ENCODE measurements around the gene MLH3.
"Not testable (repeated sequence)": the region's sequence is repeated elsewhere in the genome, so short reads cannot be mapped to it uniquely, and the experiment has no call there.

Gene MLH3

DNA sequence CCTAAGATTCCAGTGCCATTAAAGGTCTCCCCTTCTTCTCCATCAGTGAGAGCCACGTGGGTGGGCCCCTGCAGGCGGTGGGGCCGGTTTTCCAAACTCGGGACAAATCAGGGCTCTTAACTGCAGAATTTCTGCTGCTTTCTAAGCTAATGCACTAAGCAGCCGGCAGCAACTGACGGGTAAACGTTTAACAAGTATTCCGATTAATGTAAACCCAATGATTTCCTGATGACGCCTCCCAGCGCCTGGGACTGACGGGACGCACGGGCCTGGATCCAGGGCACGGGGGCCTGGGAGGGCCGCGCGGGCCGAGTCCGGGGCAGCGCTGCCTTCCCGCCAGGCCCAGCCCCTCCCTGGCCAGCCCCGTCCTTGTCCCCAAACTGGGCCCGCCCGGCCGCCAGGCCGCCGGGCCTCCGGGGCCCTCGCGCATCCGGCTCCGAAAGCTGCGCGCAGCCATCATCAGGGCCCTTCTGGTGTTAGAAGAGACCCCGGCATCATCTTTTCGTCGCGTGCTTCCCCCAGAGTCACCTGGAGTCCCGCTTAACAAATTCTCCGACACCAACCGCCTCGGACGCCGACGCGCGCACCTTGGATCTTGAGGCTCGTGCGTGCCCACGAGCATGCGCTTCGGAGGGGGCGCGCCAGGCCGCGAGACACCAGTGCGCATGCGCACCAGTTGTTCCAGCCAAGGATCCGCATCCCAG is at the start of gene MLH3:
MLH3 (minus strand) TSS at position 616 of the 704 bp plus-strand sequence. CDS start 1,812 bp downstream, outside the sequence.
- peak; percentile 62 for DNase-seq

DNA sequence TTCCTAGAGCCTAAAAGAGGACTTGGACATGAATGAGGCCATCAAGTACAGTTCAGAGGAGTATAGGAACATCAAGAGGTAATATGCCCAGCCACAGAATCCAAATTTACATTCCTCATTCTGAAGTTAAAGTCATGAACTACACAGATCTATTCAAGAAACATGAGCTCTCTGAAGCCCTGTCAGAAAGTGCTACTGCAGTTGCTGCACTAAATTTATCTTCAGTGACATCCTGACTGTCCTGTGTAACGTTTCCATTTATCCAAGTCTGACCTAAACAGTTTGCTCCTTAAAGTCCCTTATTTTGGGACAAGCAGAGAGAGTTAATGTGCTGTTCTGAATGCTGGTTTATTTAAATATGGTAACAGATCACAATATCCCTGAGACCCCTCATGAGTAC is 47.4 kb upstream of the MLH3 start:
- DNase-seq: no peak

GRCh38 chr14:75098212-75098611 is 46.9 kb upstream of the MLH3 start:
- no peak for DNase-seq

- DNase-seq: no peak
These were observed 45.7 kb upstream of the MLH3 start for GRCh38 chr14:75096959-75097358.

DNA sequence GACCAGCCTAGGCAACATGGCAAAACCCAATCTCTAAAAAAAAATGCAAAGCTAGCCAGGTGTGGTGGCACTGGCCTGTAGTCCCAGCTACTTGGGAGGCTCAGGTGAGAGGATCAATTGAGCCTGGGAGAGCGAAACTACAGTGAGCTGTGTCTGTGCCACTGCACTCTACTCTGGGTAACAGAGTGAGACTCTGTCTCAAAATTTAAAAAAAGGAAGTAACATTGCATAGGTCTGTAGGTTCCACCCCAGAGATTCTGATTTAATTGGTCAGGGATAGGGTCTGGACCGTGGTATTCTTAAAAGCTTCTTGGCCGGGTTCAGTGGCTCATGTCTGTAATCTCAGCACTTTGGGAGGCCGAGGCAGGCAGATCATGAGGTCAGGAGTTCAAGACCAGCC is 44.4 kb upstream of the MLH3 start:
- no peak for DNase-seq

DNA sequence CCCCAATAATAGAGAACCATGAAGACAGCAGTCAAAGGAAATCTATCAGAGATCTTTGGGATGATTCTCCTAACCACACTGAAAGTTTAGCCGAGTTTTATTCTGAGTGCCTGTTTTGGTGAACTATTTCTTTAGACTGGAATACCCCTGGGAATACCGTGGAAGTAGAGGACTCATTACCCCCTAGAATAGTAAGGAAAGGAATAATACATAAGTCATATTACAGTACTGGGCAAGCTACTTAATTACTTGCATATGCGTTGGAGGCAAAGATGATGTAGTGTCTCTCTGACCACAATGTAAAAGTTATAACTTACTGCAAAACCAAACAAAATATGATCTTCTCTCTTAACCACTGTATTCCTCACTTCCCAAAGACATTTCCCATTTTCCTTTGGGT is 43.6 kb upstream of the MLH3 start:
- DNase-seq: no peak

- DNase-seq: no peak
These were observed 41.4 kb upstream of the MLH3 start for GRCh38 chr14:75092698-75093097.

DNA sequence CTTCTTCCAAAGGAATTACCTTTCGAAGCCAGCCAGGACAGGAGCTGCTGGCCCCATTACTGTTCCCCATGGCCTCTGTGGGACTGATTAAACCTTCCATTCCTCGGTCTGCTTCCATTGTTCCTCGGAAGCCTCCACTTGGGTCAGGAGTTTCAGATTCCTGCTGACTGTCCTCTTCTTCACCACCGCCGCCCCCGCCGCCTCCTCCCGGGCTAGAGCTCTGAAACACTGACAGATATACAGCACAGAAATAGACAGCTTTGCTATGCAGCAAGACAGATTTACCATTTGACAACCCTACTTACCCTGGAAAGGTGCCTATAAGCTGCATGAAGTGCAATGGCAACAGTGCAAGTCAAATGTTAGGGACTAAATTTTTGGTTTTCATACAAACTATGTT is 40.0 kb upstream of the MLH3 start:
- no peak for DNase-seq

- DNase-seq: no peak
These were observed 39.1 kb upstream of the MLH3 start for GRCh38 chr14:75090353-75090752.

- peak; percentile 11 for DNase-seq
These were observed 37.5 kb upstream of the MLH3 start for GRCh38 chr14:75088566-75089373.

DNA sequence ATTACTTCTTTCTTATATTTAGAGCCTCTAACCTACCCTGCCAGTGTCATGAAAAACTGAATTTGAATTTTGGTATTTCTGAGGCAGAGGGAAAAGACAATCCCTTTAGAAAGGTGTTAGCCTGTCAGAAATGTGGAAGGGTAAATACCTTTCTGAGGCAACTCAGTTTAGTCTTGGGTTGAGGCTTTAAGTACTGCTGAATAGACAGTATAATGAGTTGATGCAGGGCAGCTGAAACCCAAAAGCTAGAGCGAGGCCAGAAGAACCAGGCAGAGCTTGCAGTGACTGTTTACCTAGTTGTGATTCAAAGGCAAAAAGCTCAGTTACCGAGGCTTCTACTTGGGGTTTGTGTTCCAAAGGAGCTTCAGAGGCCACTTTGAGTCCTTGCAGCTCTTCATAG is 36.9 kb upstream of the MLH3 start:
- DNase-seq: no peak

DNA sequence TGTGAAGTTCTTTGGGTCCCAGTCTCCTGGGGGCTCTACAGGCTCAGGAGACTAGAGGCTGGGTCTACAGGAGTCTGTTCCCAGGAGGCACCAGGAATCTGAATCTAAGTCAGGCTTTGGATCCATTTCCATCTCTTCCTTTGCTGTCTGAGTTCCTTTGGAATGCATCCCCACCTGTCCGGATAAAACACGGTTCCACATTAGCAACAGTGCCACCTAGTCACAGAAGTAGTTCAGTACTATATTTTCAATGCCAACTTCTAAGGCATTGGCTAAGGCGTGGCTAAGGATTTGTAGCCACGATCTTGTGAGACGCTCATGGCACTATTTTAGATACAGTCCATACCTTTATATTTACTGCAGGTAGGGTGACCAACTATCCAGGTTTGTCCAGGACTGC is 33.2 kb upstream of the MLH3 start:
- DNase-seq: peak; percentile 14

GRCh38 chr14:75083271-75083670 is 32.0 kb upstream of the MLH3 start:
- no peak for DNase-seq

- no peak for DNase-seq
These were observed 30.5 kb upstream of the MLH3 start for GRCh38 chr14:75081660-75082229.

- no peak for DNase-seq
These were observed 28.3 kb upstream of the MLH3 start for GRCh38 chr14:75079521-75079920.

- DNase-seq: no peak
These were observed 26.5 kb upstream of the MLH3 start for GRCh38 chr14:75077794-75078193.

DNA sequence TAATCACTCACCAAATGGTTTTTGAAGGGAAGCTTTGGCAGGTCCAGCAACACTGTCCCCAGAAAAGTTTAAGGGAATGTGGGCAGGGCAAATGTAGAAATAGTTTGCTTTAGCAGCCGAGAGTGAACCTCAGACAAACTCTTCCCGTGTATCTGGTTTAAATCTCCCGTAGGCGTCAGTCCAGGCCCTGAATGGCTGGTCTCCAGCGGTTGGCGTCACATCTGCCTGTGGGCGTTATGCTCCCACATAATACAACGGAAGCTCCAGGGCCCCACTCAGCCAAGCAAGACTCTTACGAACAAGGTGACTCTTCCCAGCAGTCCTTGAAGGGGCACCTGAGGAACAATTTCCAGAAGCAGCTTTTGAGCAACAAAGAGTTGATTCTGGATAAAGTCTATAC is 19.1 kb upstream of the MLH3 start:
- DNase-seq: no peak

GRCh38 chr14:75069811-75070145 is 18.5 kb upstream of the MLH3 start:
- no peak for DNase-seq

- peak; percentile 41 for DNase-seq
These were observed 18.0 kb upstream of the MLH3 start, which contains the start of gene ZC2HC1C for GRCh38 chr14:75069121-75069810. TSS of gene ZC2HC1C (plus strand) at chr14:75069641. CDS start at chr14:75070574, 933 bp downstream.

DNA sequence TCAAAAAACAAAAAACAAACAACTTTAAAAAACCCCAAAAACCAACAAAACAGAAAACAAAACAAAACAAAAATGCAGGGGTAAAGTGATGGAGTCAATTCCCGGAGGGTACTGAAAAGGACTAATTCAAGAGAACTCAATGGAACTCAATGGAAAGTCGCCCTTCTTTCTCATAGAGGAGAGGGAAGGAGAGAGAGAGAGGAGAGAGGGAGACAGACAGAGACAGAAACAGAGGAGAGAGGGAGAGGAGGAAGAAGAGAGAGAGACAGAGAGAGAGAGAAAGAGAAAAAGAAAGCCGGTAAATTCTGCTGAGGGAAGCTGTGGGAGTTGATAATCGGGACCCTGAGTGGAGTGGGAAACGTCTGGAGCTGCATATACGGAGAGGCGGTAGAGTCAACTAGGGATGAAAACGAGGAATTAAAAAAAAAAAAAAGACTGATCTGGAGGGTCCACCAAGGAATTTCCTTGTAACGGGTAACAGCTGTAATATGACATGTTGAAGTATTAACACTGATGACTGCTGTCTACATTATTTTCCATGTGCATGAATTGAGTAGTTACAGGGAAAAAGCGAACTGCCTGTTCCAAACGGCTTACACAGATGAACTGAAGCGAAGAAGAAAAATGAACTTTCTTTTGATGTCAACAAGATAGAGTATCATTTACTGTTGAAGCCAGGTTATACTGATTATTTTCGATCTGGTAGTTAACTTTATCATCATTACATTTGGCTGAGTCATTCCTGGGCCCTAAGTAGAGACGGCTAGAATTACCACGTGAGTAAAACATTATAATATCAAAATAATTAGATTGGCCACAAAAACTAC is 17.2 kb upstream of the MLH3 start:
- DNase-seq: no peak

DNA sequence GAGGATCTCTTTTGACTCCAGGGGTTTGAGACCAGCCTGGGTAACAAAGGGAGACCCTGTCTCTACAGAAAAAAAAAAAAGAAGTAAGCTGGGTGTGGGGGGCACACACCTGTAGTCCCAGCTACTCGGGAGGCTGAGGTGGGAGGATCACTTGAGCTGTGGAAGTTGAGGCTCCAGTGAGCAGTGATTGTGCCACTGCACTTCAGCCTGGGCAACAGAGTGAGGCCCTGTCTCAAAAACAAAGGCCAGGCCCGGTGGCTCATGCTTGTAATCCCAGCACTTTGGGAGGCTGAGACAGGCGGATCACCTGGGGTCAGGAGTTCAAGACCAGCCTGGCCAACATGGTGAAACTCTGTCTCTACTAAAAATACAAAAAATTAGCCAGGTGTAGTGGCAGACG is 16.5 kb upstream of the MLH3 start:
- DNase-seq: not testable (repeated sequence)

- no peak for DNase-seq
These were observed 15.9 kb upstream of the MLH3 start for GRCh38 chr14:75067212-75067611.

GRCh38 chr14:75066691-75067090 is 15.4 kb upstream of the MLH3 start:
- DNase-seq: no peak

Measured in DMS 273 treated with DMSO at 0.1 percent for 48 hours (cell line).